Occipital lobe (tissue), 2 donors: ENCODE results near the gene FAM161B. TPM values are rescaled to one million over a fixed set of nuclear protein-coding genes. Genes with fewer than 3 reads are reported as not detected.

Source experiments
- small RNA-seq: library from RNA; depleted of rRNA; stranded (forward); fragments of <200 nt; gene quantifications from one replicate; pipeline ENCODE3, GENCODE V24; 2014
- total RNA-seq: library from RNA; depleted of rRNA; stranded (reverse); fragments of >200 nt; gene quantifications from one replicate; pipeline ENCODE4 v1.2.3, GENCODE V29; 2014

The FAM161B gene
- total RNA-seq, 1 donor from 2014 or later, result 19.3 TPM

Small RNA genes within 50 kb of the gene (small RNA-seq; reads per million reads assigned to genes)
- gene RF00019, result not detected

Other genes starting within 250 kb of the FAM161B start
- 76.1 TPM for gene PNMA1, start 235.7 kb downstream of the FAM161B start, total RNA-seq
- 8.3 TPM for gene PTGR2, start 98.3 kb downstream of the FAM161B start, total RNA-seq
- gene ZNF410, start 63.2 kb downstream of the FAM161B start, total RNA-seq, result 67.7 TPM
- 23.9 TPM for gene COQ6, start 208 bp upstream of the FAM161B start, total RNA-seq
- 6.4 TPM for gene ENTPD5, start 69.2 kb upstream of the FAM161B start, total RNA-seq
- 8.9 TPM for gene BBOF1, start 69.3 kb upstream of the FAM161B start, total RNA-seq
- 28.7 TPM for gene ALDH6A1, start 134.4 kb upstream of the FAM161B start, total RNA-seq
- gene LIN52, start 134.9 kb upstream of the FAM161B start, total RNA-seq, result 14.3 TPM